Endothelial cell of umbilical vein (primary cell): ENCODE results near the gene INSRR. TPM values are rescaled to one million over a fixed set of nuclear protein-coding genes. Genes with fewer than 3 reads are reported as not detected.

Experiments used
- Bru-seq: library from RNA; stranded (reverse); fragments of 400-500 nt; gene quantifications from one replicate; lab custom pipeline; 2021; lab: Mats Ljungman, UMichigan
- BruChase-seq, 2 experiments: library from RNA; stranded (reverse); fragments of 400-500 nt; gene quantifications; one replicate each; lab custom pipeline; 2021; lab: Mats Ljungman, UMichigan
- BruUV-seq: library from RNA; stranded (reverse); fragments of 400-500 nt; replicated peaks from 2 replicates; lab custom pipeline; 2021; lab: Mats Ljungman, UMichigan
- CTCF ChIA-PET: fragments of 300-600, 350-600 bp; sonication (Branson Sonifier 250); formaldehyde crosslinking; loops from one replicate; lab custom pipeline; 2021; ENCODE audit warnings: antibody characterized with exemption, inconsistent platforms; lab: Charles Lee
- POLR2A ChIA-PET: fragments of 300-600, 350-600 bp; sonication (Branson Sonifier 250); formaldehyde crosslinking; loops from one replicate; lab custom pipeline; 2021; ENCODE audit warnings: antibody characterized with exemption, inconsistent platforms; lab: Charles Lee
- DNase-seq: peaks from one replicate; pipeline ENCODE4 v3.0.0-alpha.2; 2011; ENCODE audit warnings: low read depth, low spot score
- FAIRE-seq: peaks from 2 replicates; lab custom pipeline; 2011; peaks lifted over from hg19 to GRCh38; lab: Jason Lieb, UNC
- H2AFZ ChIP-seq: 2 replicates; pipeline ENCODE4 v1.6.0; 2012; ENCODE audit warnings: low read depth, low read length, control low read depth, inconsistent platforms
- H3K27ac ChIP-seq: 2 replicates; pipeline ENCODE4 v1.5.1; 2011; ENCODE audit warnings: low read depth, mild to moderate bottlenecking, control low read depth, low read length, moderate library complexity; ENCODE audit not compliant: insufficient read depth
- H3K27me3 ChIP-seq, 2 experiments: 2 replicates each; pipeline versions ENCODE4 v1.6.0 to v1.6.1; 2011; ENCODE audit warnings: low read length in 2 of 2, mixed read lengths in 1 of 2; ENCODE audit not compliant: control insufficient read depth in 2 of 2, insufficient read depth in 2 of 2
- H3K36me3 ChIP-seq, 2 experiments: 2 replicates in 1 of 2; 3 replicates in 1 of 2; pipeline ENCODE4 v1.5.1; 2011; ENCODE audit warnings: low read length in 2 of 2, mild to moderate bottlenecking in 1 of 2, moderate library complexity in 1 of 2; ENCODE audit not compliant: control insufficient read depth in 2 of 2, insufficient read depth in 2 of 2; ENCODE audit errors: extremely low read depth in 1 of 2
- H3K4me1 ChIP-seq: 3 replicates; pipeline ENCODE4 v1.5.1; 2011; ENCODE audit warnings: mild to moderate bottlenecking, low read length; ENCODE audit not compliant: control insufficient read depth, insufficient read depth; ENCODE audit errors: extremely low read depth
- H3K4me2 ChIP-seq: 2 replicates; pipeline ENCODE4 v1.6.1; 2011; ENCODE audit warnings: low read length, control low read depth, mixed read lengths; ENCODE audit not compliant: insufficient read depth
- H3K4me3 ChIP-seq, 3 experiments: fragments of 200-600 bp in 1 of 3; sonication (generic), shearing (Covaris generic) in 1 of 3; replicated peaks in 1 of 3; 2 replicates each; pipeline ENCODE4 v1.5.1; 2011 to 2016; ENCODE audit warnings: control low read depth in 3 of 3, low read length in 3 of 3, mild to moderate bottlenecking in 2 of 3, inconsistent platforms in 1 of 3, low read depth in 1 of 3, moderate library complexity in 1 of 3; ENCODE audit not compliant: insufficient read depth in 1 of 3
- H3K79me2 ChIP-seq: 2 replicates; pipeline ENCODE4 v1.6.0; 2012; ENCODE audit warnings: low read length, inconsistent platforms; ENCODE audit not compliant: control insufficient read depth, insufficient read depth
- H3K9ac ChIP-seq: replicated peaks from 2 replicates; pipeline ENCODE3; 2011; ENCODE audit warnings: low read length, control low read depth; ENCODE audit not compliant: insufficient read depth; ENCODE audit errors: extremely low read depth
- H3K9me1 ChIP-seq: replicated peaks from 3 replicates; pipeline ENCODE4 v1.6.0; 2011; ENCODE audit warnings: mild to moderate bottlenecking, low read length; ENCODE audit not compliant: control insufficient read depth, insufficient read depth; ENCODE audit errors: extremely low read depth
- H3K9me3 ChIP-seq: replicated peaks from 2 replicates; pipeline ENCODE4 v1.5.1; 2012; ENCODE audit warnings: low read length, inconsistent platforms; ENCODE audit not compliant: control insufficient read depth, insufficient read depth
- H4K20me1 ChIP-seq: replicated peaks from 2 replicates; pipeline ENCODE3; 2011; ENCODE audit warnings: mild to moderate bottlenecking, low read length; ENCODE audit not compliant: control insufficient read depth, insufficient read depth; ENCODE audit errors: extremely low read depth
- EZH2 ChIP-seq: IDR thresholded peaks from 2 replicates; pipeline ENCODE4 v1.6.1; 2012; ENCODE audit warnings: borderline replicate concordance, low read depth, mild to moderate bottlenecking, moderate library complexity, low read length, inconsistent platforms; ENCODE audit not compliant: severe bottlenecking
- GATA2 ChIP-seq: IDR thresholded peaks from 2 replicates; pipeline ENCODE4 v1.7.0; 2011; ENCODE audit warnings: low read depth, mild to moderate bottlenecking, moderate library complexity, mixed read lengths, low read length; ENCODE audit not compliant: insufficient read length, insufficient read depth
- JUN ChIP-seq: IDR thresholded peaks from 2 replicates; pipeline ENCODE4 v1.6.1; 2011; ENCODE audit warnings: borderline replicate concordance, low read depth; ENCODE audit not compliant: insufficient read length, insufficient read depth
- MYC ChIP-seq: IDR thresholded peaks from one replicate; pipeline ENCODE4 v1.6.1; 2011; ENCODE audit warnings: mild to moderate bottlenecking, low read depth, low read length
- POLR2A ChIP-seq: IDR thresholded peaks from 2 replicates; pipeline ENCODE4 v1.6.1; 2012; ENCODE audit warnings: low read depth, mild to moderate bottlenecking, control low read depth, low read length
- POLR2AphosphoS5 ChIP-seq: IDR thresholded peaks from 2 replicates; pipeline ENCODE4 v1.6.1; 2012; ENCODE audit warnings: low read depth, mild to moderate bottlenecking, control low read depth, low read length, moderate library complexity; ENCODE audit not compliant: insufficient read depth
- dilution Hi-C: fragments of 300-500 bp; cut with MboI; formaldehyde crosslinking; loops from one replicate; pipeline ENCODE4 v1.15.0; 2019; ENCODE audit warnings: low sequenced_read_pairs; ENCODE audit not compliant: extremely low pct_ligation_motif_present
- intact Hi-C: fragments of 100-400 bp; cut with micrococcal nuclease; formaldehyde crosslinking; loops from one replicate; pipeline ENCODE4 v1.10.0; 2022
- long read RNA-seq: library from polyadenylated mRNA; stranded (forward); transcript quantifications from one replicate; pipeline ENCODE4 v2.0.0, GENCODE V29; 2021
- polyA minus RNA-seq, 3 experiments: library from RNA; depleted of rRNA, polyadenylated mRNA; stranded (reverse); fragments of >200 nt; gene quantifications; 1 replicate in 1 of 3; 2 replicates in 2 of 3; pipeline ENCODE4 v1.2.3, GENCODE V29; 2011
- polyA plus RNA-seq, 4 experiments: library from polyadenylated mRNA; depleted of rRNA in 3 of 4; stranded (reverse) in 3 of 4; unstranded in 1 of 4; fragments of >200 nt; gene quantifications; 2 replicates each; pipeline versions ENCODE4 v1.2.1 to v1.2.3, GENCODE V29; 2011 to 2012; ENCODE audit warnings: missing spikeins in 1 of 4
- total RNA-seq: library from RNA; stranded (reverse); gene quantifications from 2 replicates; pipeline ENCODE4 v1.2.3, GENCODE V29; 2021
- TF ChIP-seq, protein P1 (sequence below), 2 donors: IDR thresholded peaks; 1 replicate in 1 of 2; 2 replicates in 1 of 2; pipeline ENCODE4 v1.5.1; 2011; ENCODE audit warnings: low read length in 2 of 2, mild to moderate bottlenecking in 2 of 2, moderate library complexity in 2 of 2, control low read depth in 1 of 2, inconsistent platforms in 1 of 2, low read depth in 1 of 2; ENCODE audit not compliant: insufficient read depth in 1 of 2; ENCODE audit errors: extremely low read depth in 1 of 2
- TF ChIP-seq, protein P2 (sequence below): IDR thresholded peaks from 2 replicates; pipeline ENCODE4 v1.6.1; 2011; ENCODE audit not compliant: insufficient read depth, insufficient read length

The INSRR gene
- total RNA-seq = not detected in 2 replicates
- not detected in 2 replicates for polyA plus RNA-seq
- polyA plus RNA-seq (2011; cell fraction: cytosol; rRNA removed) = not detected in 2 replicates
- not detected in 2 replicates for polyA plus RNA-seq (2011; cell fraction: nucleus; rRNA removed)
- polyA plus RNA-seq (2012) = not detected in 2 replicates
- polyA minus RNA-seq = not detected in 2 replicates
- polyA minus RNA-seq (2011; cell fraction: cytosol; rRNA and poly(A)+ RNA removed) = not detected
- polyA minus RNA-seq (2011; cell fraction: nucleus; rRNA and poly(A)+ RNA removed) = not detected in 2 replicates
- not detected for Bru-seq, nascent RNA
- BruChase-seq, experiment 1, labeled RNA remaining after a 6-hour chase = not detected
- not detected for BruChase-seq, experiment 2, labeled RNA remaining after a 2-hour chase
- long read RNA-seq, partial matches to known transcripts = 0 of 4 reads
- long read RNA-seq, other reads (novel, unspliced or antisense) = 4 of 4 reads

DNA sequence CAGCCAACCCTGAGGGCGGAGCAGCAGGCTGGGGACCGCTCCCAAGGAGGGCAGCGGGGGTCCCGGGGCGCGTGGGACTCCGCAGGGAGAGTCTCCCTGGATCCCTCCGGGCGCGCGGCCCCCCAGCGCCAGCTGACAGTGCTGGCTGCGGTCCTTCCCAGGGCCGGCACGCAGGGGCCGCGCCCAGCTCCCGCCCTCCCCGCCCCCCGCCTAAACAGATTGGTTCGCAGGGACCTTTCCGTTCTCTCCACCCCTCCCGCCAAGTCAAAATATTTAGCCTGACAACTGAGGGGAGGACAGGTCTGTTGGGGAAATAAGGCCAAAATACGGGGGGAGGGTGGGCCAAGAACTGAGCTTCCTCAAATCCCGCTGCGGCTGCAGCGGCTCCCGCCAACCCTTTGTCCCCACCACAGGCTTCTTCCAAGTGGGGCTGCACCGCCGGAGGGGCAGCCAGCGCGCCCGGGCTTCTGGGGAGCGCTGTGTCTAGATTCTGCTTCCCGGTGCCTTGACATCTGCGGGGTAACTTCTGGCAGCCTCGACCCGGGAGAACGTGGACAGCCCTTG lies at the start of gene INSRR:
Gene INSRR, minus strand, starts transcription at position 159 of the 564 bp plus-strand sequence. CDS start 496 bp downstream, outside the sequence.
- H3K4me3 ChIP-seq = no peak within 1 kb of the TSS
- CTCF ChIA-PET = interaction anchor here (0.6 to 10.5 kb wide), 42 partner anchors 11 to 250 kb away, joined by 3 to 336 read pairs (median 11); partner anchors contain the start of genes CRABP2, HDGF, ISG20L2 and METTL25B
- intact Hi-C loops (no loop called here), dilution Hi-C loops (no loop called here)
- H3K9me1 ChIP-seq = no peaks in the 10 kb centered on the region
- no peak for DNase-seq
- H3K79me2 ChIP-seq = no peaks in the 10 kb centered on the region
- no peak within 1 kb of the TSS for H3K9ac ChIP-seq
- H3K4me1 ChIP-seq = peaks cover 12% of the 10 kb centered on the region
- H3K27ac ChIP-seq = no peak within 1 kb of the TSS
- H2AFZ ChIP-seq = no peak within 1 kb of the TSS
- no TSS peak for BruUV-seq
- H4K20me1 ChIP-seq = no peaks in the 10 kb centered on the region
- peak within 1 kb of the TSS; percentile 64 for H3K4me2 ChIP-seq
- POLR2A ChIA-PET = interaction anchor here (0.7 kb wide), 1 partner anchor 130 kb away, joined by 3 read pairs; the partner anchor contains the start of genes ISG20L2 and METTL25B
- TF ChIP-seq MYC = no peak
- TF ChIP-seq EZH2 = peak; percentile 75
- TF ChIP-seq POLR2A = no peak
- no peak for TF ChIP-seq POLR2AphosphoS5
- TF ChIP-seq, protein P1, sequence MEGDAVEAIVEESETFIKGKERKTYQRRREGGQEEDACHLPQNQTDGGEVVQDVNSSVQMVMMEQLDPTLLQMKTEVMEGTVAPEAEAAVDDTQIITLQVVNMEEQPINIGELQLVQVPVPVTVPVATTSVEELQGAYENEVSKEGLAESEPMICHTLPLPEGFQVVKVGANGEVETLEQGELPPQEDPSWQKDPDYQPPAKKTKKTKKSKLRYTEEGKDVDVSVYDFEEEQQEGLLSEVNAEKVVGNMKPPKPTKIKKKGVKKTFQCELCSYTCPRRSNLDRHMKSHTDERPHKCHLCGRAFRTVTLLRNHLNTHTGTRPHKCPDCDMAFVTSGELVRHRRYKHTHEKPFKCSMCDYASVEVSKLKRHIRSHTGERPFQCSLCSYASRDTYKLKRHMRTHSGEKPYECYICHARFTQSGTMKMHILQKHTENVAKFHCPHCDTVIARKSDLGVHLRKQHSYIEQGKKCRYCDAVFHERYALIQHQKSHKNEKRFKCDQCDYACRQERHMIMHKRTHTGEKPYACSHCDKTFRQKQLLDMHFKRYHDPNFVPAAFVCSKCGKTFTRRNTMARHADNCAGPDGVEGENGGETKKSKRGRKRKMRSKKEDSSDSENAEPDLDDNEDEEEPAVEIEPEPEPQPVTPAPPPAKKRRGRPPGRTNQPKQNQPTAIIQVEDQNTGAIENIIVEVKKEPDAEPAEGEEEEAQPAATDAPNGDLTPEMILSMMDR (IDR thresholded peaks at IDR 0.05; ENCODE audit: extremely low read depth in 1 of 2, insufficient read depth in 1 of 2, low read depth in 1 of 2, low read length in 2 of 2) = no peak
- TF ChIP-seq JUN = no peak
- TF ChIP-seq GATA2 = no peak
- TF ChIP-seq, protein P2, sequence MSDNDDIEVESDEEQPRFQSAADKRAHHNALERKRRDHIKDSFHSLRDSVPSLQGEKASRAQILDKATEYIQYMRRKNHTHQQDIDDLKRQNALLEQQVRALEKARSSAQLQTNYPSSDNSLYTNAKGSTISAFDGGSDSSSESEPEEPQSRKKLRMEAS = no peak
- H3K36me3 ChIP-seq = no peaks in the 10 kb centered on the region
- FAIRE-seq = no peak
- H3K9me3 ChIP-seq = no peaks in the 10 kb centered on the region
- peaks cover 39 to 44% of the 10 kb centered on the region in 2 experiments for H3K27me3 ChIP-seq
